Mammary microvascular endothelial cell (primary cell): Measurements from ENCODE around the gene STAC2. TPM values are rescaled to one million over a fixed set of nuclear protein-coding genes. Genes with fewer than 3 reads are reported as not detected.

ENCODE experiments used
- total RNA-seq: library from RNA; depleted of rRNA; stranded (reverse); fragments of >200 nt; gene quantifications from 2 replicates; pipeline ENCODE4 v1.2.3, GENCODE V29; 2015

Gene STAC2, protein sequence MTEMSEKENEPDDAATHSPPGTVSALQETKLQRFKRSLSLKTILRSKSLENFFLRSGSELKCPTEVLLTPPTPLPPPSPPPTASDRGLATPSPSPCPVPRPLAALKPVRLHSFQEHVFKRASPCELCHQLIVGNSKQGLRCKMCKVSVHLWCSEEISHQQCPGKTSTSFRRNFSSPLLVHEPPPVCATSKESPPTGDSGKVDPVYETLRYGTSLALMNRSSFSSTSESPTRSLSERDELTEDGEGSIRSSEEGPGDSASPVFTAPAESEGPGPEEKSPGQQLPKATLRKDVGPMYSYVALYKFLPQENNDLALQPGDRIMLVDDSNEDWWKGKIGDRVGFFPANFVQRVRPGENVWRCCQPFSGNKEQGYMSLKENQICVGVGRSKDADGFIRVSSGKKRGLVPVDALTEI
- total RNA-seq, result not detected in 2 replicates

DNA sequence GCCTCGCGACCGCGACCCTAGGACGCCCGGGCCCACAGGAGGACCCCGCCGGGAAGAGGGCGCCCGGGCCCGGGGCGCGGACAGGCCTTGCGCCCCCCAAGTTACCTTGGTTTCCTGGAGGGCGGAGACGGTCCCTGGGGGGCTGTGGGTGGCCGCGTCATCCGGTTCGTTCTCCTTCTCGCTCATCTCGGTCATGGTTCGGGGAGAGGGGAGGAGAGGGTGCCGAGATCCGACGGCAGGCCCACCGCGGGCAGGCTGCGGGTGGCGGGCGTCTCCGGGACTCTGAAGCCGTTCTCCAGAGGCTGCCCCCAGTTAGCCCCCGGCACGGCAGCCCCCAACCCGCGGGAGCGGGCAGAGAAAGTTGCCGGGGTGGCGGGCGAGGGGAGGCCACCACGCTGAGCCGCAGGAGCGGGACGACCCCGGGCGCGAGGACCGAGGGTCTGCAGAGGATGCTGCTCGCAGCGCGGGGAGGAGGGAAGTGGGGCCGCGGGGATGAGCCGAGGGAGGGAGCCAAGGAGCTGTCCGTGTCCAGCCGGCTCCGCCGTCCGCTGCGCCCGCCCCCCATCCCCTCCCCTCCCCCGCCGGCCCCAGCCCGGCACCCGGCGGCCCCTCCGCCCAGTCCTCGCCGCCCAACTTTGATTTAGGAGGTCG, at the start of gene STAC2:
STAC2 (minus strand) TSS at position 638 of the 651 bp plus-strand sequence; CDS start at position 195, 443 bp downstream.

GRCh38 chr17:39200070-39200879, 25.5 kb downstream of the STAC2 start, which contains the start of gene RPL19:
TSS of gene RPL19 (plus strand) at chr17:39200283. CDS start at chr17:39200345, 62 bp downstream.

DNA sequence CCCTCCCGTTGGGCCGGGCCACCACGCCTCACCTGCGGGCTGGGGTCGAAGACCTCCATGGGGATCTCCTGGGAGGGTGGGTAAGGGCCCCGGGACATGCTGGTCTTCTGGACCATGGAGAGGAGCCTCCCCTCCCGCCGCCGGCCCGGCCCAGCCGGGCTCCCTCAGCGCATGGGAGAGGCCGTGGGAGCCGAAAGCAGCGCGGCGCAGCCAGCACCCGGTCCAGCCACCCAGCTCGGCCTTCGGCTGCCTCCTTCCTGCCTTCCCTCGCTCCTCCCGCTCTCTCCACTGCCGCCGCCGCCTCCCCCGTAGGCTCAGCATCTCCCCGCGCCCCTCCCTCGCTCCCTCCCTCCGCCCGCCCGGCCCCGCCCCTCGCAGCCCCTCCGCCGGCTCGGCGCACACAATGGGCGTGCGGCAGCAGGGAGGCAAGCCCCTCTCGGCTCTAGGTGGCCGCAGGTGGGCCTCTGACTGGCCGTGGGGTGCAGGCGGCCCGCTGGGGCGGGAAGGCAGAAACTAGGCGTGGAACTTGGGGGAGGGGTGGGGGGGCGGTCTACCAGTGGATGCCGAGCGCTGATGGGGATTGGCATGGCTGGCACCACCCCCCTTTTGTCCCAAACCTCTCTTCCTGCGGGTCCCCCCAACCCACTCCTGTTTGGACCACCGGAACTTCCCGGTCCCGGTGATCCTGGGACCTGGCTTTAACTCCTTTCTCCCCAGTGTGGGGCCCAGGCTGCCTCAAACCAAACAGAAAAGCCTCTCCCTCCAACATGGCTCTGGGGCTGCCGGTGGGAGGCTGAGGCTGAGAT, 28.2 kb downstream of the STAC2 start, which contains the start of gene CACNB1:
CACNB1 (minus strand) TSS at position 290 of the 806 bp plus-strand sequence; CDS start at position 116, 174 bp downstream.

GRCh38 chr17:39165841-39166349, 59.9 kb downstream of the STAC2 start, which contains the start of gene ARL5C:
TSS of gene ARL5C (minus strand) at chr17:39166161. CDS start at chr17:39165760, 401 bp downstream.

Other genes with a start within 250 kb of the STAC2 start
- gene PLXDC1, start 74.3 kb downstream of the STAC2 start, total RNA-seq, result not detected in 2 replicates
- not detected in 2 replicates for gene ARL5C, start 59.8 kb downstream of the STAC2 start, total RNA-seq
- 0.93 and 1.1 TPM in 2 replicates for gene CACNB1, start 28.3 kb downstream of the STAC2 start, total RNA-seq
- gene RPL19, start 25.7 kb downstream of the STAC2 start, total RNA-seq, result 2,488 and 2,537 TPM in 2 replicates
- gene FBXL20, start 175.7 kb upstream of the STAC2 start, total RNA-seq, result 5.3 and 6.2 TPM in 2 replicates
- 20.2 and 21.7 TPM in 2 replicates for gene MED1, start 225.3 kb upstream of the STAC2 start, total RNA-seq
- 21.5 and 23.2 TPM in 2 replicates for gene CDK12, start 235.5 kb upstream of the STAC2 start, total RNA-seq